ENCODE results near the gene TFRC. TPM values are rescaled to one million over a fixed set of nuclear protein-coding genes. Genes with fewer than 3 reads are reported as not detected.
"Not testable (repeated sequence)": the region's sequence is repeated elsewhere in the genome, so short reads cannot be mapped to it uniquely, and the experiment has no call there.

Gene TFRC
- 113 TPM for total RNA-seq

- FAIRE-seq (no peak), DNase-seq (ENCODE audit: low spot score in 2 of 2) (peak; percentile 98 to 99)
Measured at GRCh38 chr3:196081834-196082618, at the start of gene TFRC. Gene TFRC, minus strand, starts transcription at chr3:196082090. Its CDS starts 4,991 bp downstream, at chr3:196077099.

GRCh38 chr3:196128172-196128843 is 46.4 kb upstream of the TFRC start:
- DNase-seq (ENCODE audit: low spot score in 2 of 2) (no peak), FAIRE-seq (no peak)

DNA sequence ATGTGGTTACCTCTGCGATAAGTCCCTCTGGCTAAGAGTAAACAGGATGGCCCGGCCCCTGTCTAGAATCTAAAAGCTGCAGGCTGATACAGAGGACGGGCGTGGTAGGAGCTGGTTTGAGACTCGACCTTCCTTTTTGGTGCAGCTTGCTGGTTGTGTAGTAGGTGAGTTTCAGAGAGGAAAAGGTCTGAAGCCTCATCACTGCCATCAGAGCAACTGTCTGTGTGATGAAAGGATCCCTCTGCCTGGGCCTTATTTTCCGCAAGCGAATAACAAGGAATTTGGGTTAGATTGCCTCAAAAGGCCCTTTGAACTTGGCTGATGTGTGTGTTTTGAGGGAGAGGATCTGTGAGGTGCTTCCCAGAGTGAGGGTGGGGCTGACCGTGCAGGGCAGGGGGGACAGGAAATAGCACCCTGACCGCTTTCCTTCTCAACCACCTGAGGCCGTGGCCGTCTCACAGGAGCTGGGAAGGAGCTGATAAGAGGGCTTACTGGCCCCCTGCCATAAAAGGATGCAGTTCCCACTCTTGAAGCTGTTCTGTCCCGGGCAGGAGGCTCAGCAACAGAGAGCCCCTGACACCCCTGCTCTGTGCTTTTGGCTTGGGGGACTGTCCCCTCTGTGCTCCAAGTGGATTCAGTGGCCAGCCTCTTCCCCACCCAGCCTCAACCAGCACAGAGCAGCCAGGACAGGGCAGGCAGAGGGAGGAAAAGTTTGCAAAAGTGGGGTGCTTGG is 45.6 kb upstream of the TFRC start:
- FAIRE-seq (no peak), DNase-seq (ENCODE audit: low spot score in 2 of 2) (no peak)

- DNase-seq (ENCODE audit: low spot score in 2 of 2) (no peak), FAIRE-seq (no peak)
Measured at GRCh38 chr3:196124608-196125007, 42.7 kb upstream of the TFRC start.

DNA sequence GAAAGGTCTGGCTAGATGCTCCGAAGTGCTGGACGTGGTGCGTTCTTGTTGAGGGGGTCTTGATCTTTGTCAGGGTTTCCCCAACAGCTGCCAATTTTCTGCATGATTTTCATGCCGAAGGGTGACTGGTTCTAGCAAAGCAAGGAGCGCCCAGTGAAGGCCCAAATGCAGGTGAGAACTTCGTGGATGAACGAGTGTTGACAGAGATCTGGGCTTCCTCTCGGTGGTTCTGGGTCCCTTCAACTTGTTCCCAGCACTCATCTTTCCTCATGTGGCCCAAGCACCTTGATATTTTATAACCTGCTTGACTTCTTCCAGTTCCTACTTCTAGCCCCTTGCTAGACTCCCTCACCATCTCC is 40.8 kb upstream of the TFRC start:
- FAIRE-seq (no peak), DNase-seq (ENCODE audit: low spot score in 2 of 2) (no peak)

DNA sequence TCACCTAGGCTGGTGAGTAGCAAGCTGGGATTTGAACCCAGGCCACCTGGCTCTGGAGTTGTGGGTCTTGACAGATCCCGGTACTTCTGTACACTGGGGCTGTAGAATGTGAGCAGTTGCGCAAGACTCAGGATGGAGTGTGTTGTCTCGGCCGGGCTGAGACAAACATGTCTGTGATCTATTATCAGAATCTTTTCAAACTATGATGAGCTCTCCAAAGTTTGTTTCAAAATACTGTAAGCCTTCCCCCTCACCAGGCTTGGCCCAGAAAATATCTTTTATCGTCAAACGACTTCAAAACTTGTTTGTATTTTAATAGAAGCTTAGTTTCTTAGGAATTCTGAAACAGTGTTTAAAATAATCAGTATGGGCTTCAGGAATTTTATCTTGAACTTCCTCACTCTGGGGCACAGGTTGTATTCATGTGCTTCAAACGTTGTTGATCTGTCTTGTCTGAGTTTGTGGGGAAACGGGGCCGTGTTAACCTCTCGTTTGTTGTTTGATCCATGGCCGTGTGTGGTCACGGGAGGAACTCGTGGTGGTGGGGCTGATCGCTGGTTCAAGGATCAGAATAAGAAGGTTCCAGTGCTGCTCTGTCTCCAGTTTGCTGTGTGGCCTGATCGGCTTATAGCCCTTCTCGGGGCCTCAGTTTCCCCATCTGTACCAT is 40.3 kb upstream of the TFRC start:
- no peak for DNase-seq (ENCODE audit: low spot score in 2 of 2)
- FAIRE-seq: no peak

- DNase-seq (ENCODE audit: low spot score in 2 of 2): no peak
- FAIRE-seq: no peak
Measured at GRCh38 chr3:196121066-196121465, 39.2 kb upstream of the TFRC start.

- FAIRE-seq (no peak), DNase-seq (ENCODE audit: low spot score in 2 of 2) (no peak)
Measured at GRCh38 chr3:196120291-196120951, 38.5 kb upstream of the TFRC start.

- DNase-seq (ENCODE audit: low spot score in 2 of 2) (no peak), FAIRE-seq (no peak)
Measured at GRCh38 chr3:196117809-196118208, 35.9 kb upstream of the TFRC start.

- FAIRE-seq (no peak), DNase-seq (ENCODE audit: low spot score in 2 of 2) (no peak)
Measured at GRCh38 chr3:196115678-196116083, 33.8 kb upstream of the TFRC start.

DNA sequence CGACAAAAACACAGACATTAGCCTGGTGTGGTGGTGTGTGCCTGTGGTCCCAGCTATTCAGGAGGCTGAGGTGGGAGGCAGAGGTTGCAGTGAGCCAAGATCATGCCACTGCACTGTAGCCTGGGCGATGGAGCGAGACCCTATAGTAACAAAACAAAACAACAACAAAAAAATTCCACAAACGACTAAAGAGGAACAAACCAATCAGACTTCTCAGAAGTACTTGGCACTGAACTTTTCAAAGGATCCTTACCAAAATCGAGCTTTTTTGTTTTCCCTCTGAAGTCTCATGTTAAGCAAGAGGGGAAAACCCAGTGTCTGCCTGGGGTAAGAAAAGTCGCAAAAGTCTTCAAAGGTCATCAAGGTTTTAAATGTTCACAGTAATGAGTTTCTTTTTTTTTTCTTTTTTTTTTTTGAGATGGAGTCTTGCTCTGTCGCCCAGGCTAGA is 30.1 kb upstream of the TFRC start:
- no peak for FAIRE-seq
- no peak for DNase-seq (ENCODE audit: low spot score in 2 of 2)

GRCh38 chr3:196108075-196108743 is 26.3 kb upstream of the TFRC start:
- DNase-seq (ENCODE audit: low spot score in 2 of 2) (no peak), FAIRE-seq (no peak)

GRCh38 chr3:196104707-196105106 is 22.8 kb upstream of the TFRC start:
- not testable (repeated sequence) for FAIRE-seq; DNase-seq (ENCODE audit: low spot score in 2 of 2)

- not testable (repeated sequence) for DNase-seq (ENCODE audit: low spot score in 2 of 2); FAIRE-seq
Measured at GRCh38 chr3:196098365-196098980, 16.6 kb upstream of the TFRC start.

GRCh38 chr3:196097373-196098154 is 15.7 kb upstream of the TFRC start:
- FAIRE-seq: no peak
- no peak for DNase-seq (ENCODE audit: low spot score in 2 of 2)

DNA sequence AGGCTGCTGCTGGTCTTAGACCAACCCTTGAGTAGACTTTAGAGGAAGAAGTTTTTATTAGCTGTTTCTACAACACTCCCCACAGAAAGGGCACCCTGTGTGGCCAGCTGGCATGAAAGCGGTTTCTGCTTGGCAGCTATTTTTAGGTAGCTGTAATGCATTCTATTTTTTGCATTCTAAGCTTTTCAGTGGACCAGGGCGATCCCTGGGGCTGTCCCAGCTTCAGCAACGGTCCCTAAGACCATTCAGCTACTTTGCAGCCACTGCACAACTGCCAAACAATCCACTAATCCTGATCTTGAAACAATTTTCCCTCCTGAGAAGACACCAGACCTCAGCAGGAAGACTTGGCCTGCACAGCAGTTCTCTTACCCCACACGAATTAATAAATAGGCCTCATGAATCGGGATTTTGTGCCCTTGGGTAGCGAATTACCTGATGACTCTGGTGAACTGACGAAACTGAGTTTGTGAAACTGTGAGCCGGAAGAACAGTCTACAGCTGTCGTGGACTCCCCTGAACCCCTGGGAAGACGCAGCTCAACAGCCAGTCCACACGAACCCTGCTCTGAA is 14.6 kb upstream of the TFRC start:
- FAIRE-seq (no peak), DNase-seq (ENCODE audit: low spot score in 2 of 2) (peak in 1 of 2 donors; percentile 45)

- FAIRE-seq: no peak
- no peak for DNase-seq (ENCODE audit: low spot score in 2 of 2)
Measured at GRCh38 chr3:196093317-196094111, 11.6 kb upstream of the TFRC start.
